GM23338 (cell line): ENCODE measurements around the gene ZMAT5. TPM values are rescaled to one million over a fixed set of nuclear protein-coding genes. Genes with fewer than 3 reads are reported as not detected.

Source experiments
- ATAC-seq: fragments of 200-7000 bp; cut with Tn5 transposase; 3 replicates; pipeline ENCODE4 v1.9.1; 2020
- DNase-seq: peaks from one replicate; pipeline ENCODE4 v3.0.0-alpha.2; 2015; ENCODE audit warnings: low spot score
- H2AFZ ChIP-seq: fragments of 200-600 bp; sonication (generic); 2 replicates; pipeline ENCODE4 v1.8.0; 2016; ENCODE audit warnings: antibody characterized with exemption, mild to moderate bottlenecking, moderate library complexity
- H3F3A ChIP-seq: fragments of 200-600 bp; sonication (generic); replicated peaks from 2 replicates; pipeline ENCODE4 v1.8.0; 2017; ENCODE audit warnings: antibody characterized with exemption, mixed run types, low read depth
- H3K27ac ChIP-seq: fragments of 200-600 bp; sonication (generic); 2 replicates; pipeline ENCODE4 v1.6.1; 2016; ENCODE audit warnings: low read depth
- H3K27me3 ChIP-seq: fragments of 200-600 bp; sonication (generic); 2 replicates; pipeline ENCODE4 v1.8.0; 2016; ENCODE audit warnings: mild to moderate bottlenecking, mixed run types, moderate library complexity; ENCODE audit not compliant: insufficient read depth
- H3K36me3 ChIP-seq: fragments of 200-600 bp; sonication (generic); 2 replicates; pipeline ENCODE4 v1.8.0; 2016; ENCODE audit warnings: mild to moderate bottlenecking; ENCODE audit not compliant: insufficient read depth
- H3K4me1 ChIP-seq: fragments of 200-600 bp; sonication (generic); 2 replicates; pipeline ENCODE4 v1.8.0; 2016; ENCODE audit warnings: mild to moderate bottlenecking, moderate library complexity; ENCODE audit not compliant: insufficient read depth
- H3K4me2 ChIP-seq: fragments of 200-600 bp; sonication (generic); 2 replicates; pipeline ENCODE4 v1.7.1; 2017; ENCODE audit warnings: mixed run types
- H3K4me3 ChIP-seq: fragments of 200-600 bp; sonication (generic); 2 replicates; pipeline ENCODE4 v1.6.1; 2016; ENCODE audit warnings: mixed run types
- H3K79me2 ChIP-seq: fragments of 200-600 bp; sonication (generic); replicated peaks from 2 replicates; pipeline ENCODE4 v1.8.0; 2017; ENCODE audit warnings: mild to moderate bottlenecking; ENCODE audit not compliant: insufficient read depth
- H3K9me2 ChIP-seq: fragments of 200-600 bp; sonication (generic); 2 replicates; pipeline ENCODE4 v1.8.0; 2017; ENCODE audit not compliant: insufficient read depth
- H4K20me1 ChIP-seq: fragments of 200-600 bp; sonication (generic); replicated peaks from 2 replicates; pipeline ENCODE4 v1.8.0; 2017; ENCODE audit warnings: mild to moderate bottlenecking; ENCODE audit not compliant: insufficient read depth
- H3K27ac Mint-ChIP-seq: 2 replicates; pipeline ENCODE4 v1.8.0; 2020; ENCODE audit warnings: inconsistent platforms, mild to moderate bottlenecking, moderate library complexity, mixed read lengths
- H3K27me3 Mint-ChIP-seq: 3 replicates; pipeline ENCODE4 v1.8.0; 2022; ENCODE audit warnings: low read depth, mild to moderate bottlenecking, moderate library complexity, mixed read lengths, inconsistent platforms; ENCODE audit not compliant: insufficient read depth, poor library complexity
- H3K36me3 Mint-ChIP-seq: 3 replicates; pipeline ENCODE4 v1.8.0; 2021; ENCODE audit warnings: low read depth, mild to moderate bottlenecking, inconsistent platforms, moderate library complexity, mixed read lengths
- H3K4me1 Mint-ChIP-seq: 3 replicates; pipeline ENCODE4 v1.8.0; 2020; ENCODE audit warnings: mild to moderate bottlenecking, inconsistent platforms, mixed read lengths
- H3K4me3 Mint-ChIP-seq: 3 replicates; pipeline ENCODE4 v1.8.0; 2021; ENCODE audit warnings: moderate library complexity, mild to moderate bottlenecking, inconsistent platforms, mixed read lengths
- H3K9me3 Mint-ChIP-seq: 3 replicates; pipeline ENCODE4 v1.8.0; 2020; ENCODE audit warnings: moderate library complexity, mild to moderate bottlenecking, inconsistent platforms, mixed read lengths
- CREB1 ChIP-seq: fragments of 250-450 bp; sonication (Bioruptor Pico); IDR thresholded peaks from 2 replicates; pipeline ENCODE4 v1.5.0; 2020; ENCODE audit warnings: low read depth, mild to moderate bottlenecking, moderate library complexity
- ETS1 ChIP-seq: IDR thresholded peaks from 2 replicates; pipeline ENCODE4 v1.6.1; 2016; ENCODE audit warnings: antibody characterized with exemption
- EZH2 ChIP-seq: fragments of 200-600 bp; sonication (generic); IDR thresholded peaks from one replicate; pipeline ENCODE4 v1.8.0; 2017; ENCODE audit warnings: antibody characterized with exemption, mild to moderate bottlenecking, low read depth; ENCODE audit not compliant: unreplicated experiment
- EZH2phosphoT487 ChIP-seq: fragments of 200-600 bp; sonication (generic); IDR thresholded peaks from one replicate; pipeline ENCODE4 v1.8.1; 2018; ENCODE audit warnings: antibody characterized with exemption; ENCODE audit not compliant: unreplicated experiment
- JUNB ChIP-seq: IDR thresholded peaks from one replicate; pipeline ENCODE4 v1.6.1; 2016; ENCODE audit warnings: antibody characterized with exemption; ENCODE audit not compliant: unreplicated experiment
- STAT1 ChIP-seq: IDR thresholded peaks from one replicate; pipeline ENCODE4 v1.6.1; 2016; ENCODE audit warnings: antibody characterized with exemption; ENCODE audit not compliant: unreplicated experiment
- polyA plus RNA-seq: library from polyadenylated mRNA; unstranded; fragments of >200 nt; fragmentation: Nextera tagmentation; extraction: Ambion mirVana; gene quantifications from 2 replicates; pipeline ENCODE4 v1.2.1, GENCODE V29; 2016
- total RNA-seq: library from RNA; depleted of rRNA; stranded (reverse); fragments of >200 nt; shearing (Covaris generic); gene quantifications from 2 replicates; pipeline ENCODE4 v1.2.3, GENCODE V29; 2014
- TF ChIP-seq, protein P1 (sequence below): IDR thresholded peaks from one replicate; pipeline ENCODE4 v1.6.1; 2018; ENCODE audit warnings: antibody characterized with exemption; ENCODE audit not compliant: unreplicated experiment

The ZMAT5 gene
- total and polyA plus RNA-seq, 2 experiments from 2014 or later = 14.6 to 25.4 TPM

- Histone ChIP-seq H3F3A (no peaks in the 10 kb centered on the region; the same call in 1 of the 2 replicates), H3K27me3 (peaks cover 10% of the 10 kb centered on the region), H3K9me2 (no peaks in the 10 kb centered on the region), H3K36me3 (no peaks in the 10 kb centered on the region), H3K79me2 (no peaks in the 10 kb centered on the region), H4K20me1 (no peaks in the 10 kb centered on the region), H3K4me1 (no peaks in the 10 kb centered on the region; the same call in 1 of the 2 replicates), H3K27ac (no peak overlapping the region), H3K4me2 (no peak overlapping the region), H3K4me3 (no peak overlapping the region), H2AFZ (no peak overlapping the region)
- no peak for DNase-seq
- TF ChIP-seq STAT1 = no peak
- TF ChIP-seq CREB1 (CRISPR knock-in tag) = no peak
- TF ChIP-seq ETS1 = no peak
- TF ChIP-seq EZH2phosphoT487 = no peak
- ATAC-seq = no peak
- no peak overlapping the region for H3K4me3 Mint-ChIP-seq
- peaks cover 5% of the 10 kb centered on the region; the same call in 2 of the 3 replicates for H3K4me1 Mint-ChIP-seq
- no peaks in the 10 kb centered on the region for H3K36me3 Mint-ChIP-seq
- H3K9me3 Mint-ChIP-seq = no peaks in the 10 kb centered on the region
- peaks cover 13% of the 10 kb centered on the region for H3K27me3 Mint-ChIP-seq
- no peak overlapping the region for H3K27ac Mint-ChIP-seq
Measured at GRCh38 chr22:29726512-29727130, 40.2 kb downstream of the ZMAT5 start.

GRCh38 chr22:29726106-29726505 is 40.7 kb downstream of the ZMAT5 start:
- Histone ChIP-seq H3K4me1 (no peaks in the 10 kb centered on the region; the same call in 1 of the 2 replicates), H3K27ac (no peak overlapping the region), H3F3A (no peaks in the 10 kb centered on the region; the same call in 1 of the 2 replicates), H3K9me2 (no peaks in the 10 kb centered on the region), H2AFZ (no peak overlapping the region), H3K4me2 (no peak overlapping the region), H3K36me3 (no peaks in the 10 kb centered on the region), H4K20me1 (no peaks in the 10 kb centered on the region), H3K79me2 (no peaks in the 10 kb centered on the region), H3K27me3 (peaks cover 15% of the 10 kb centered on the region), H3K4me3 (no peak overlapping the region)
- no peaks in the 10 kb centered on the region for H3K36me3 Mint-ChIP-seq
- ATAC-seq (no peak), DNase-seq (no peak)
- peaks cover 18% of the 10 kb centered on the region for H3K27me3 Mint-ChIP-seq
- TF ChIP-seq, protein P1, sequence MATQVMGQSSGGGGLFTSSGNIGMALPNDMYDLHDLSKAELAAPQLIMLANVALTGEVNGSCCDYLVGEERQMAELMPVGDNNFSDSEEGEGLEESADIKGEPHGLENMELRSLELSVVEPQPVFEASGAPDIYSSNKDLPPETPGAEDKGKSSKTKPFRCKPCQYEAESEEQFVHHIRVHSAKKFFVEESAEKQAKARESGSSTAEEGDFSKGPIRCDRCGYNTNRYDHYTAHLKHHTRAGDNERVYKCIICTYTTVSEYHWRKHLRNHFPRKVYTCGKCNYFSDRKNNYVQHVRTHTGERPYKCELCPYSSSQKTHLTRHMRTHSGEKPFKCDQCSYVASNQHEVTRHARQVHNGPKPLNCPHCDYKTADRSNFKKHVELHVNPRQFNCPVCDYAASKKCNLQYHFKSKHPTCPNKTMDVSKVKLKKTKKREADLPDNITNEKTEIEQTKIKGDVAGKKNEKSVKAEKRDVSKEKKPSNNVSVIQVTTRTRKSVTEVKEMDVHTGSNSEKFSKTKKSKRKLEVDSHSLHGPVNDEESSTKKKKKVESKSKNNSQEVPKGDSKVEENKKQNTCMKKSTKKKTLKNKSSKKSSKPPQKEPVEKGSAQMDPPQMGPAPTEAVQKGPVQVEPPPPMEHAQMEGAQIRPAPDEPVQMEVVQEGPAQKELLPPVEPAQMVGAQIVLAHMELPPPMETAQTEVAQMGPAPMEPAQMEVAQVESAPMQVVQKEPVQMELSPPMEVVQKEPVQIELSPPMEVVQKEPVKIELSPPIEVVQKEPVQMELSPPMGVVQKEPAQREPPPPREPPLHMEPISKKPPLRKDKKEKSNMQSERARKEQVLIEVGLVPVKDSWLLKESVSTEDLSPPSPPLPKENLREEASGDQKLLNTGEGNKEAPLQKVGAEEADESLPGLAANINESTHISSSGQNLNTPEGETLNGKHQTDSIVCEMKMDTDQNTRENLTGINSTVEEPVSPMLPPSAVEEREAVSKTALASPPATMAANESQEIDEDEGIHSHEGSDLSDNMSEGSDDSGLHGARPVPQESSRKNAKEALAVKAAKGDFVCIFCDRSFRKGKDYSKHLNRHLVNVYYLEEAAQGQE = no peak
- TF ChIP-seq JUNB (no peak), EZH2 (no peak), STAT1 (no peak)
- H3K4me3 Mint-ChIP-seq = no peak overlapping the region
- H3K27ac Mint-ChIP-seq = no peak overlapping the region
- no peaks in the 10 kb centered on the region for H3K9me3 Mint-ChIP-seq
- H3K4me1 Mint-ChIP-seq = peaks cover 9% of the 10 kb centered on the region; the same call in 2 of the 3 replicates
